HG03066 (cell line): ENCODE data around the gene RAB40A.
"Not testable (repeated sequence)": the region's sequence is repeated elsewhere in the genome, so short reads cannot be mapped to it uniquely, and the experiment has no call there.

ENCODE experiments used
- ATAC-seq: cut with Tn5 transposase; IDR thresholded peaks from one replicate; pipeline ENCODE4 v1.9.1; 2021; ENCODE audit warnings: low read depth; ENCODE audit not compliant: unreplicated experiment

The RAB40A gene

GRCh38 chrX:103464774-103465117 is 54.5 kb downstream of the RAB40A start:
- ATAC-seq: peak; percentile 89

GRCh38 chrX:103464072-103464773 is 55.1 kb downstream of the RAB40A start:
- peak; percentile 84 for ATAC-seq

GRCh38 chrX:103461156-103461555 is 58.1 kb downstream of the RAB40A start:
- ATAC-seq: no peak

- ATAC-seq: not testable (repeated sequence)
Observed at GRCh38 chrX:103460001-103460755, 59.1 kb downstream of the RAB40A start.

GRCh38 chrX:103453655-103454054 is 65.6 kb downstream of the RAB40A start:
- no peak for ATAC-seq
